Breast epithelium (tissue), 3 donors: ENCODE measurements around the gene FMNL1.

Experiments
- CTCF ChIP-seq, 3 donors: fragments of 450-650 bp; IDR thresholded peaks; one replicate each; pipeline ENCODE4 v1.5.1; 2016 to 2017; ENCODE audit warnings: antibody characterized with exemption in 3 of 3, mild to moderate bottlenecking in 3 of 3, moderate library complexity in 3 of 3
- POLR2AphosphoS5 ChIP-seq, 3 donors: sonication (generic); formaldehyde crosslinking; IDR thresholded peaks; one replicate each; pipeline ENCODE4 v1.6.1; 2017; ENCODE audit warnings: antibody characterized with exemption in 3 of 3

DNA sequence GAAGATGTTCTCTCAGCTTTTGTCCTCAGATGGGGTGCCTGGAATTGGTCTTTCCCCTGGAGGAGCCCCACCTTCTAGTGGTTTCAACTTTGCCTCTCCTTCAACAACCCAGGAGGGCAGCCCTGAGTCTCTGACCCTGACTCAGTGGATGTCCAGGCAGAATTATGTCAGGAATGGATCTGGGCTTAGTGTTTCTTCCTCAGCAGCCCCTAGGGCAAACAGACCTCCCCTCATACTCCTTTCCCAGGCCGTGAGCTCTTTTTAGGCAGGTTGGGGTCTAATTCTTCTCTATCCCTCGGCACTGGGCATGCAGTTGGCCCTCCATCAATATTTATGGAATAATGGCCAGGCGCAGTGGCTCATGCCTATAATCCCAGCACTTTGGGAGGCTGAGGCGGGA is 20.2 kb upstream of the FMNL1 start:
- TF ChIP-seq CTCF (IDR thresholded peaks at IDR 0.05) (no peak), POLR2AphosphoS5 (IDR thresholded peaks at IDR 0.05) (no peak)
